HepG2 (cell line): ENCODE data around the gene BCAT1.

Experiments used
- ARNT2 ChIP-seq: sonication (generic); formaldehyde crosslinking; IDR thresholded peaks from 2 replicates; pipeline ENCODE4 v1.8.0; 2022; ENCODE audit warnings: mild to moderate bottlenecking, low read depth, missing genetic modification reagents, moderate library complexity
- JUND ChIP-seq: sonication (generic); formaldehyde crosslinking; IDR thresholded peaks from 2 replicates; pipeline ENCODE4 v1.8.0; 2022; ENCODE audit warnings: mild to moderate bottlenecking, missing genetic modification reagents
- TBP ChIP-seq: sonication (generic); formaldehyde crosslinking; IDR thresholded peaks from 2 replicates; pipeline ENCODE4 v1.5.0; 2020; ENCODE audit warnings: missing genetic modification reagents
- ZFP36 ChIP-seq: fragments of 150-350 bp; IDR thresholded peaks from 2 replicates; pipeline ENCODE4 v1.6.1; 2018; ENCODE audit warnings: borderline replicate concordance, low read length, low read depth; ENCODE audit not compliant: partially characterized antibody
- ZSCAN29 ChIP-seq: sonication (generic); formaldehyde crosslinking; conservative IDR thresholded peaks from 2 replicates; pipeline ENCODE4 v1.4.0; 2020; ENCODE audit warnings: mild to moderate bottlenecking, missing genetic modification reagents
- TF ChIP-seq, protein P1 (sequence below): sonication (generic); formaldehyde crosslinking; IDR thresholded peaks from 2 replicates; pipeline ENCODE4 v1.5.0; 2020; ENCODE audit warnings: mild to moderate bottlenecking, missing genetic modification reagents, moderate library complexity
- TF ChIP-seq, protein P2 (sequence below): sonication (generic); formaldehyde crosslinking; IDR thresholded peaks from 2 replicates; pipeline ENCODE4 v1.4.0; 2020; ENCODE audit warnings: missing genetic modification reagents, borderline replicate concordance

DNA sequence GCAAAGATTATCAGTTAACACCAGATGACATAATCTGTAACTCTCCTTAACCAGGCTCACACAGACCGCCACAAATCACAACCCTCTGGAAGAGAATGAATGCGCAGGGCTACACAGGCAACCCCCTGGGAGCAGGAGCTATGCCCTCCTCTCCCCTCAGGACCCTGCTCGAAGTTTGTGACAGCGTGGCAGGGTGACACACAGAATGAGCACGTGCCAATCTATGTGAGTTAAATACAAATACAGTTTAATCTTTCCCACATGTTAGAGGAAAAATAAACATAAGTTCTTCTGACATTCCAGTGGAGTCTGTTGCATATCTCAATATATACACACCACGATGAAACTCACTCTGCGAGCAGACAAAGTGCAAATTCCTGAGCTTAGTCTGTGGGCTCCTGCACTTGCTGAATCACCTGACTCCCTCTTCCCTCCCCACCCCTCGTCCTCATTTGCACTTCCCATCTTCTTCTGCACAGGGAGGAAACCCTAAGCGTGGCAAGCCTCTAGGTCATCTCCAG, 37.6 kb downstream of the BCAT1 start:
- TF ChIP-seq, protein P1, sequence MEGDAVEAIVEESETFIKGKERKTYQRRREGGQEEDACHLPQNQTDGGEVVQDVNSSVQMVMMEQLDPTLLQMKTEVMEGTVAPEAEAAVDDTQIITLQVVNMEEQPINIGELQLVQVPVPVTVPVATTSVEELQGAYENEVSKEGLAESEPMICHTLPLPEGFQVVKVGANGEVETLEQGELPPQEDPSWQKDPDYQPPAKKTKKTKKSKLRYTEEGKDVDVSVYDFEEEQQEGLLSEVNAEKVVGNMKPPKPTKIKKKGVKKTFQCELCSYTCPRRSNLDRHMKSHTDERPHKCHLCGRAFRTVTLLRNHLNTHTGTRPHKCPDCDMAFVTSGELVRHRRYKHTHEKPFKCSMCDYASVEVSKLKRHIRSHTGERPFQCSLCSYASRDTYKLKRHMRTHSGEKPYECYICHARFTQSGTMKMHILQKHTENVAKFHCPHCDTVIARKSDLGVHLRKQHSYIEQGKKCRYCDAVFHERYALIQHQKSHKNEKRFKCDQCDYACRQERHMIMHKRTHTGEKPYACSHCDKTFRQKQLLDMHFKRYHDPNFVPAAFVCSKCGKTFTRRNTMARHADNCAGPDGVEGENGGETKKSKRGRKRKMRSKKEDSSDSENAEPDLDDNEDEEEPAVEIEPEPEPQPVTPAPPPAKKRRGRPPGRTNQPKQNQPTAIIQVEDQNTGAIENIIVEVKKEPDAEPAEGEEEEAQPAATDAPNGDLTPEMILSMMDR (CRISPR knock-in tag), result no peak
- TF ChIP-seq ARNT2 (CRISPR knock-in tag) (no peak), ZSCAN29 (CRISPR knock-in tag) (no peak), TBP (CRISPR knock-in tag) (no peak), JUND (CRISPR knock-in tag) (no peak), ZFP36 (no peak)
- TF ChIP-seq, protein P2, sequence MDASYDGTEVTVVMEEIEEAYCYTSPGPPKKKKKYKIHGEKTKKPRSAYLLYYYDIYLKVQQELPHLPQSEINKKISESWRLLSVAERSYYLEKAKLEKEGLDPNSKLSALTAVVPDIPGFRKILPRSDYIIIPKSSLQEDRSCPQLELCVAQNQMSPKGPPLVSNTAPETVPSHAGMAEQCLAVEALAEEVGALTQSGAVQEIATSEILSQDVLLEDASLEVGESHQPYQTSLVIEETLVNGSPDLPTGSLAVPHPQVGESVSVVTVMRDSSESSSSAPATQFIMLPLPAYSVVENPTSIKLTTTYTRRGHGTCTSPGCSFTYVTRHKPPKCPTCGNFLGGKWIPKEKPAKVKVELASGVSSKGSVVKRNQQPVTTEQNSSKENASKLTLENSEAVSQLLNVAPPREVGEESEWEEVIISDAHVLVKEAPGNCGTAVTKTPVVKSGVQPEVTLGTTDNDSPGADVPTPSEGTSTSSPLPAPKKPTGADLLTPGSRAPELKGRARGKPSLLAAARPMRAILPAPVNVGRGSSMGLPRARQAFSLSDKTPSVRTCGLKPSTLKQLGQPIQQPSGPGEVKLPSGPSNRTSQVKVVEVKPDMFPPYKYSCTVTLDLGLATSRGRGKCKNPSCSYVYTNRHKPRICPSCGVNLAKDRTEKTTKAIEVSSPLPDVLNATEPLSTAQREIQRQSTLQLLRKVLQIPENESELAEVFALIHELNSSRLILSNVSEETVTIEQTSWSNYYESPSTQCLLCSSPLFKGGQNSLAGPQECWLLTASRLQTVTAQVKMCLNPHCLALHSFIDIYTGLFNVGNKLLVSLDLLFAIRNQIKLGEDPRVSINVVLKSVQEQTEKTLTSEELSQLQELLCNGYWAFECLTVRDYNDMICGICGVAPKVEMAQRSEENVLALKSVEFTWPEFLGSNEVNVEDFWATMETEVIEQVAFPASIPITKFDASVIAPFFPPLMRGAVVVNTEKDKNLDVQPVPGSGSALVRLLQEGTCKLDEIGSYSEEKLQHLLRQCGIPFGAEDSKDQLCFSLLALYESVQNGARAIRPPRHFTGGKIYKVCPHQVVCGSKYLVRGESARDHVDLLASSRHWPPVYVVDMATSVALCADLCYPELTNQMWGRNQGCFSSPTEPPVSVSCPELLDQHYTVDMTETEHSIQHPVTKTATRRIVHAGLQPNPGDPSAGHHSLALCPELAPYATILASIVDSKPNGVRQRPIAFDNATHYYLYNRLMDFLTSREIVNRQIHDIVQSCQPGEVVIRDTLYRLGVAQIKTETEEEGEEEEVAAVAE (CRISPR knock-in tag), result no peak
